ENCODE data around the gene SCN5A. TPM values are rescaled to one million over a fixed set of nuclear protein-coding genes. Genes with fewer than 3 reads are reported as not detected.

Gene SCN5A
- polyA plus RNA-seq, 1 donor (not counting 4 experiments of a cell fraction or from before 2014, with no cell fraction given): 0.26 TPM

DNA sequence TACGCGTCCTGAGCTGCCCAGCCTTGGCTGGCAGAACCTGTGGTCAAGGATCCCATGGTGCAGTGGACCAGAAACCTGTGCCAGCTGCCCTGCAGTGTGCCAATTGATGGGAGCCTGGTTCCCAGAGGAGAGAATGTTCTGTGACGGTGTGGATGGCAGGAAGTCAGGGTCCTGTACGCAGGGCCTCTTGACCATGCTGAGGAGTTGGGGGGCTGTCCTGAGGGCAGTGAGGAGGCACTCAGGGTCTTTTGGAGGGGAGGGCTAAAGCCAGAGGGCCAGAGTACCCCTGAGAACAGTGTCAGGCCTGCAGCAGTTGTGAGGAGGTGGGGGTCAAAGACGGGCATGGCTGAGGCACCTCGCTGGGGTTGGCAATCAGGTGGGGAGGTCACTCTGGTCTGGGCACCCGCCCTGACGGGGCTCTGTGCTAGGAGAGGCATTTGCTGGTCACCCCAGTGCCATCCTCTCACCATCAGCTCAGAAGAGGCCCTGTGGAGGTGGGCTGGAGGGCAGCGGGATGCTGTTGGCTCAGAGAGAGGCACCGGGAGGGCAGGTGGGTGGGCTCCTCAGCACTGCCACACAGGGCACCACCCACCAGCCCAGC is 61.0 kb downstream of the SCN5A start:
- DNase-seq (ENCODE audit: low read depth, low spot score) (no peak), FAIRE-seq (no peak)
- H3K9ac ChIP-seq (ENCODE audit: control insufficient read depth, extremely low read depth, insufficient read depth, low read length): no peak overlapping the region
- TF ChIP-seq EZH2 (IDR thresholded peaks at IDR 0.05; ENCODE audit: low read length) (no peak), CTCF (optimal IDR thresholded peaks at IDR 0.05 in 1 of 3, IDR thresholded peaks at IDR 0.05 in 1 of 3, conservative IDR thresholded peaks at IDR 0.05 in 1 of 3; ENCODE audit: extremely low read depth in 1 of 3, insufficient read depth in 2 of 3, low read length in 3 of 3) (no peak)
- H3K36me3 ChIP-seq (ENCODE audit: control insufficient read depth in 2 of 2, extremely low read depth in 1 of 2, insufficient read depth in 2 of 2, low read length in 2 of 2): no peaks in the 10 kb centered on the region
- H3K9me1 ChIP-seq (ENCODE audit: control insufficient read depth, extremely low read depth, insufficient read depth, low read length): no peaks in the 10 kb centered on the region
- H2AFZ ChIP-seq (ENCODE audit: control insufficient read depth, low read length): no peak overlapping the region
- no peaks in the 10 kb centered on the region for H3K79me2 ChIP-seq (ENCODE audit: control insufficient read depth, insufficient read depth, low read length)
- peaks cover 3% of the 10 kb centered on the region for H3K27me3 ChIP-seq (ENCODE audit: control insufficient read depth, extremely low read depth, insufficient read depth, low read length)
- H3K27ac ChIP-seq (ENCODE audit: control insufficient read depth, insufficient read depth, low read length): no peak overlapping the region
- no peak overlapping the region for H3K4me2 ChIP-seq (ENCODE audit: control insufficient read depth, extremely low read depth, insufficient read depth, low read depth, low read length)
- dilution Hi-C loops (cut with MboI; ENCODE audit: extremely low pct_ligation_motif_present, low sequenced_read_pairs): no loop called here
- no peaks in the 10 kb centered on the region for H4K20me1 ChIP-seq (ENCODE audit: control insufficient read depth, extremely low read depth, insufficient read depth, low read length)
- no peak overlapping the region for H3K4me3 ChIP-seq (ENCODE audit: control insufficient read depth in 2 of 3, extremely low read depth in 1 of 3, insufficient read depth in 2 of 3, low read depth in 1 of 3, low read length in 3 of 3)
- no peaks in the 10 kb centered on the region for H3K9me3 ChIP-seq (ENCODE audit: control insufficient read depth, low read depth, low read length)
- no peaks in the 10 kb centered on the region for H3K4me1 ChIP-seq (ENCODE audit: control insufficient read depth, extremely low read depth, insufficient read depth, low read length)

- H3K4me2 ChIP-seq (ENCODE audit: control insufficient read depth, extremely low read depth, insufficient read depth, low read depth, low read length): no peak overlapping the region
- H3K27me3 ChIP-seq (ENCODE audit: control insufficient read depth, extremely low read depth, insufficient read depth, low read length): peaks cover 3% of the 10 kb centered on the region
- H3K4me1 ChIP-seq (ENCODE audit: control insufficient read depth, extremely low read depth, insufficient read depth, low read length): no peaks in the 10 kb centered on the region
- no peak overlapping the region for H2AFZ ChIP-seq (ENCODE audit: control insufficient read depth, low read length)
- H3K36me3 ChIP-seq (ENCODE audit: control insufficient read depth in 2 of 2, extremely low read depth in 1 of 2, insufficient read depth in 2 of 2, low read length in 2 of 2): no peaks in the 10 kb centered on the region
- H3K79me2 ChIP-seq (ENCODE audit: control insufficient read depth, insufficient read depth, low read length): no peaks in the 10 kb centered on the region
- DNase-seq (ENCODE audit: low read depth, low spot score) (no peak), FAIRE-seq (no peak)
- TF ChIP-seq CTCF (optimal IDR thresholded peaks at IDR 0.05 in 1 of 3, IDR thresholded peaks at IDR 0.05 in 1 of 3, conservative IDR thresholded peaks at IDR 0.05 in 1 of 3; ENCODE audit: extremely low read depth in 1 of 3, insufficient read depth in 2 of 3, low read length in 3 of 3): no peak
- no peak for TF ChIP-seq EZH2 (IDR thresholded peaks at IDR 0.05; ENCODE audit: low read length)
- dilution Hi-C loops (cut with MboI; ENCODE audit: extremely low pct_ligation_motif_present, low sequenced_read_pairs): no loop called here
- H4K20me1 ChIP-seq (ENCODE audit: control insufficient read depth, extremely low read depth, insufficient read depth, low read length): no peaks in the 10 kb centered on the region
- no peaks in the 10 kb centered on the region for H3K9me1 ChIP-seq (ENCODE audit: control insufficient read depth, extremely low read depth, insufficient read depth, low read length)
- no peak overlapping the region for H3K9ac ChIP-seq (ENCODE audit: control insufficient read depth, extremely low read depth, insufficient read depth, low read length)
- H3K4me3 ChIP-seq (ENCODE audit: control insufficient read depth in 2 of 3, extremely low read depth in 1 of 3, insufficient read depth in 2 of 3, low read depth in 1 of 3, low read length in 3 of 3): no peak overlapping the region
- H3K27ac ChIP-seq (ENCODE audit: control insufficient read depth, insufficient read depth, low read length): no peak overlapping the region
- H3K9me3 ChIP-seq (ENCODE audit: control insufficient read depth, low read depth, low read length): no peaks in the 10 kb centered on the region
Observed at GRCh38 chr3:38587548-38588131, 61.8 kb downstream of the SCN5A start.
